ENCODE results near the gene ULK2. TPM values are rescaled to one million over a fixed set of nuclear protein-coding genes. Genes with fewer than 3 reads are reported as not detected.

Gene ULK2
- total RNA-seq, 4 donors from 2014 or later, result 24.0 to 32.8 (median 30.5) TPM

- TF ChIP-seq CTCF (IDR thresholded peaks at IDR 0.05; ENCODE audit: low read depth), result no peak
Observed at GRCh38 chr17:19729900-19730299, 137.8 kb downstream of the ULK2 start.

GRCh38 chr17:19728084-19728495, 139.6 kb downstream of the ULK2 start:
- TF ChIP-seq CTCF (IDR thresholded peaks at IDR 0.05; ENCODE audit: low read depth), result no peak

GRCh38 chr17:19727501-19728078, 140.1 kb downstream of the ULK2 start:
- TF ChIP-seq CTCF (IDR thresholded peaks at IDR 0.05; ENCODE audit: low read depth), result no peak

- TF ChIP-seq CTCF (IDR thresholded peaks at IDR 0.05; ENCODE audit: low read depth), result no peak
Observed at GRCh38 chr17:19726631-19727376, 140.9 kb downstream of the ULK2 start.

GRCh38 chr17:19725486-19725885, 142.2 kb downstream of the ULK2 start:
- TF ChIP-seq CTCF (IDR thresholded peaks at IDR 0.05; ENCODE audit: low read depth), result no peak

- no peak for TF ChIP-seq CTCF (IDR thresholded peaks at IDR 0.05; ENCODE audit: low read depth)
Observed at GRCh38 chr17:19724501-19725420, 143.0 kb downstream of the ULK2 start.

DNA sequence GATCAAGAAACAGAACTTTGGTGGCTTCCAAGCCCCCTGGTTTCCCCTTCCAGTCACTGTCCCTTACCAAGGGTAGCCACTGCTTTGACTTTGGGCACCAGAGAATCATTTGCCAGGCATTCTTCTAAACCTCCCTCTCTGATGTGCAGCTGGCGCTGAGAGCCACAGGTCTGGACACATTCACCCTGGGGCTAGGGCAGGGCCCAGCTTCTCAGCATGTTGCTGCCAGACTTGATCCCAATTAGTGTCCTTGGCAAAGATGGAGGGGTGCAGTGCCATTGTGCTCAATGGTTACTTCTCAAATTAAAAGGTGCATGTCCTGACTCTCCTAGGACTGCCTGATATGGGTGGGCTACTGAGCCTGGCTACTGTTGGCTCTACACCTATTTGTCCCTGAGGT, 143.8 kb downstream of the ULK2 start:
- no peak for TF ChIP-seq CTCF (IDR thresholded peaks at IDR 0.05; ENCODE audit: low read depth)
